Measurements from ENCODE around the gene SRC. TPM values are rescaled to one million over a fixed set of nuclear protein-coding genes. Genes with fewer than 3 reads are reported as not detected.

The SRC gene
- total RNA-seq, 1 experiment from 2014 or later, result 42.3 TPM

DNA sequence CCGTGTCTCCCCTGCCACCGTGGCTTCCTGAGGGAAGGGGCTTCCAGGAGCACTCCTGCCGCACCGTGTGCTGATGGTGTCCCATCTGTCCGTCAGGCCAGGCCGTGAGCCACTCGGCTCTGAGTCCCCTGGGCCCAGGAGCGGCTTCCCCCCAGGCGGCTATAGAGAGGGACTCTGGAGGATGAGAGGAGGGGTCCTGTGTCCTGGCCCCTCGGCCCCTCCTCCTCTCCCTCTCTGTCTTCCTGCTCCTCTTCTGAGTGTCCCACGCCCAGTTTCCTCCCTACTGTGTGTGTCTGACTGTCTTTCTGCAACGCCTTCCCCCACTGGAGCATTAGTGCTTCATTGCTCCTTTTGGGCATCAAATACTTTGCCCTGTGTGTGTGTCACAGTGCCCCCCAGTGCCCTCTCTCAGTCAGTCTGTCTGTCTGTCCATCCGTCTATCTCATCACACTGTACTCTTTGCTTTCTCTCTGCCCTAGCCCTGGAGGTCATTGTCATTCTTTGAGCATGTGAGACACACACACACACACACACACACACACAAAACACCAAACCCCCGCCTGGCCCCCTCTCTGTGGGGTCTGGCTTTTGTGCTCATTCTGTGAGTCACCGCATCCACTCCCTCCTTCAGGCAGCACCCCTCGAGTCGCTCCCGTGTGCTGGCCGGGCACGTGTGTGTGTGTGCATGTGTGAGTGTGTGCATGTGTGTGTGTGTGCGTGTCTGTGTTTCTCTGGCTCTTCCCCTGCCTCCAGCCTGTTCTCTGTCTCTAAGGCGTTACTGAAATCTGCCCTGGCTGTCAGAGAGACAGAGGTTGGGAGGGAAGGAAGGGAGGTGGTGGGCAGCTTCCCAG lies 71.9 kb downstream of the SRC start:
- Histone ChIP-seq H3K9ac (ENCODE audit: low read length) (no peak overlapping the region), H3K9me3 (ENCODE audit: control insufficient read depth in 1 of 2, insufficient read depth in 1 of 2, low read depth in 1 of 2, low read length in 2 of 2) (no peaks in the 10 kb centered on the region), H3K9me2 (ENCODE audit: insufficient read depth) (no peaks in the 10 kb centered on the region), H3K4me1 (ENCODE audit: control insufficient read depth in 1 of 2, insufficient read depth in 2 of 2, low read length in 2 of 2) (no peaks in the 10 kb centered on the region), H3K4me3 (replicated peaks in 1 of 2; ENCODE audit: low read depth in 1 of 2, low read length in 2 of 2) (no peak overlapping the region), H3K79me2 (ENCODE audit: insufficient read depth, low read length) (no peaks in the 10 kb centered on the region), H3K27me3 (ENCODE audit: insufficient read depth, low read length) (peaks cover 22% of the 10 kb centered on the region), H3K36me3 (ENCODE audit: control insufficient read depth in 1 of 2, insufficient read depth in 2 of 2, low read length in 2 of 2) (no peaks in the 10 kb centered on the region), H2AFZ (ENCODE audit: low read depth, low read length, poor library complexity, severe bottlenecking) (no peak overlapping the region), H4K20me1 (ENCODE audit: insufficient read depth) (no peaks in the 10 kb centered on the region), H3K4me2 (ENCODE audit: low read length) (no peak overlapping the region), H3K27ac (ENCODE audit: low read depth, low read length) (no peak overlapping the region)
- intact Hi-C loops (cut with micrococcal nuclease), result no loop called here
- CTCF ChIA-PET, result no interaction called here
- RAD21 ChIA-PET (ENCODE audit: low non-redundant PET in 1 of 2, low total read pairs in 2 of 2, uncharacterized antibody in 2 of 2, unreplicated experiment in 2 of 2), result no interaction called here
- DNase-seq (ENCODE audit: low read depth, low spot score) (no peak), ATAC-seq (no peak; the same call in 1 of the 2 replicates)
- no TSS peak for BruUV-seq (replicated peaks)
- POLR2A ChIA-PET, result no interaction called here
- TF ChIP-seq ZNF274 (IDR thresholded peaks at IDR 0.05; ENCODE audit: low read depth, low read length) (no peak), RAD21 (IDR thresholded peaks at IDR 0.05; ENCODE audit: low read depth) (no peak), SP1 (IDR thresholded peaks at IDR 0.05; ENCODE audit: low read depth) (no peak), ELF1 (IDR thresholded peaks at IDR 0.05; ENCODE audit: borderline replicate concordance, low read depth) (no peak), JUND (IDR thresholded peaks at IDR 0.05) (no peak), SIN3A (IDR thresholded peaks at IDR 0.05; ENCODE audit: low read depth) (no peak), CBX3 (IDR thresholded peaks at IDR 0.05; ENCODE audit: low read depth) (no peak), MAX (IDR thresholded peaks at IDR 0.05) (no peak), CTCF (IDR thresholded peaks at IDR 0.05 in 2 of 3, conservative IDR thresholded peaks at IDR 0.05 in 1 of 3; ENCODE audit: borderline replicate concordance in 1 of 3, insufficient read depth in 1 of 3, low read depth in 2 of 3, low read length in 2 of 3) (no peak), CEBPB (IDR thresholded peaks at IDR 0.05; ENCODE audit: low read depth) (no peak), YY1 (IDR thresholded peaks at IDR 0.05; ENCODE audit: extremely low read depth, insufficient replicate concordance, low read depth, low read length) (no peak), POLR2AphosphoS5 (IDR thresholded peaks at IDR 0.05; ENCODE audit: low read depth, low read length) (no peak)
- TF ChIP-seq, protein P1, sequence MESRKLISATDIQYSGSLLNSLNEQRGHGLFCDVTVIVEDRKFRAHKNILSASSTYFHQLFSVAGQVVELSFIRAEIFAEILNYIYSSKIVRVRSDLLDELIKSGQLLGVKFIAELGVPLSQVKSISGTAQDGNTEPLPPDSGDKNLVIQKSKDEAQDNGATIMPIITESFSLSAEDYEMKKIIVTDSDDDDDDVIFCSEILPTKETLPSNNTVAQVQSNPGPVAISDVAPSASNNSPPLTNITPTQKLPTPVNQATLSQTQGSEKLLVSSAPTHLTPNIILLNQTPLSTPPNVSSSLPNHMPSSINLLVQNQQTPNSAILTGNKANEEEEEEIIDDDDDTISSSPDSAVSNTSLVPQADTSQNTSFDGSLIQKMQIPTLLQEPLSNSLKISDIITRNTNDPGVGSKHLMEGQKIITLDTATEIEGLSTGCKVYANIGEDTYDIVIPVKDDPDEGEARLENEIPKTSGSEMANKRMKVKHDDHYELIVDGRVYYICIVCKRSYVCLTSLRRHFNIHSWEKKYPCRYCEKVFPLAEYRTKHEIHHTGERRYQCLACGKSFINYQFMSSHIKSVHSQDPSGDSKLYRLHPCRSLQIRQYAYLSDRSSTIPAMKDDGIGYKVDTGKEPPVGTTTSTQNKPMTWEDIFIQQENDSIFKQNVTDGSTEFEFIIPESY (IDR thresholded peaks at IDR 0.05; ENCODE audit: extremely low read depth, insufficient replicate concordance, low read length), result no peak

All from HCT116 (cell line).